ENCODE data around the gene CAMSAP3.
A peak's percentile ranks its signal among the peaks of the same experiment; 100 is the strongest.

CAMSAP3 gene

GRCh38 chr19:7550169-7550770 lies 45.4 kb upstream of the CAMSAP3 start:
- Histone ChIP-seq H3K4me2 (ENCODE audit: low read length) (no peak overlapping the region), H3K36me3 (ENCODE audit: control insufficient read depth, insufficient read depth, low read length) (no peaks in the 10 kb centered on the region), H2AFZ (no peak overlapping the region), H3K9me3 (ENCODE audit: control insufficient read depth, low read length) (no peaks in the 10 kb centered on the region), H3K4me3 (ENCODE audit: low read depth, low read length) (no peak overlapping the region), H3K79me2 (no peaks in the 10 kb centered on the region), H3K9ac (no peak overlapping the region), H3K27me3 (ENCODE audit: control insufficient read depth, insufficient read depth, low read length) (no peaks in the 10 kb centered on the region), H3K4me1 (peaks cover 2% of the 10 kb centered on the region), H3K27ac (no peak overlapping the region)
- TF ChIP-seq CTCF (IDR thresholded peaks at IDR 0.05), result no peak

GRCh38 chr19:7550987-7551761 lies 44.5 kb upstream of the CAMSAP3 start:
- Histone ChIP-seq H2AFZ (peak overlapping the region; percentile 46), H3K27ac (no peak overlapping the region), H3K36me3 (ENCODE audit: control insufficient read depth, insufficient read depth, low read length) (no peaks in the 10 kb centered on the region), H3K4me3 (ENCODE audit: low read depth, low read length) (no peak overlapping the region), H3K9me3 (ENCODE audit: control insufficient read depth, low read length) (no peaks in the 10 kb centered on the region), H3K79me2 (no peaks in the 10 kb centered on the region), H3K4me2 (ENCODE audit: low read length) (no peak overlapping the region), H3K9ac (no peak overlapping the region), H3K27me3 (ENCODE audit: control insufficient read depth, insufficient read depth, low read length) (no peaks in the 10 kb centered on the region), H3K4me1 (peaks cover 2% of the 10 kb centered on the region)
- TF ChIP-seq CTCF (IDR thresholded peaks at IDR 0.05), result no peak

GRCh38 chr19:7552781-7553180 lies 42.9 kb upstream of the CAMSAP3 start:
- Histone ChIP-seq H3K4me3 (ENCODE audit: low read depth, low read length) (no peak overlapping the region), H3K4me1 (peaks cover 2% of the 10 kb centered on the region), H3K4me2 (ENCODE audit: low read length) (no peak overlapping the region), H3K79me2 (no peaks in the 10 kb centered on the region), H2AFZ (no peak overlapping the region), H3K9me3 (ENCODE audit: control insufficient read depth, low read length) (no peaks in the 10 kb centered on the region), H3K27me3 (ENCODE audit: control insufficient read depth, insufficient read depth, low read length) (no peaks in the 10 kb centered on the region), H3K27ac (no peak overlapping the region), H3K36me3 (ENCODE audit: control insufficient read depth, insufficient read depth, low read length) (no peaks in the 10 kb centered on the region), H3K9ac (no peak overlapping the region)
- no peak for TF ChIP-seq CTCF (IDR thresholded peaks at IDR 0.05)

- H3K36me3 ChIP-seq (ENCODE audit: control insufficient read depth, insufficient read depth, low read length), result no peaks in the 10 kb centered on the region
Measured at GRCh38 chr19:7554565-7554964, 41.1 kb upstream of the CAMSAP3 start.

More at GRCh38 chr19:7554565-7554964, 41.1 kb upstream of the CAMSAP3 start:
- no peak overlapping the region for H3K4me2 ChIP-seq (ENCODE audit: low read length)
- H2AFZ ChIP-seq, result no peak overlapping the region
- no peak overlapping the region for H3K9ac ChIP-seq
- H3K4me1 ChIP-seq, result peaks cover 2% of the 10 kb centered on the region
- H3K9me3 ChIP-seq (ENCODE audit: control insufficient read depth, low read length), result no peaks in the 10 kb centered on the region
- TF ChIP-seq CTCF (IDR thresholded peaks at IDR 0.05), result no peak
- H3K27me3 ChIP-seq (ENCODE audit: control insufficient read depth, insufficient read depth, low read length), result no peaks in the 10 kb centered on the region
- H3K79me2 ChIP-seq, result no peaks in the 10 kb centered on the region
- H3K4me3 ChIP-seq (ENCODE audit: low read depth, low read length), result no peak overlapping the region
- H3K27ac ChIP-seq, result no peak overlapping the region
